SU-DHL-6 (cell line): ENCODE measurements around the gene ANKRD31.

ENCODE experiments used
- CTCF ChIP-seq: fragments of 200-600 bp; sonication (generic); IDR thresholded peaks from one replicate; pipeline ENCODE4 v1.5.1; 2017; ENCODE audit warnings: antibody characterized with exemption, mild to moderate bottlenecking, low read length, moderate library complexity; ENCODE audit not compliant: insufficient read depth, poor library complexity, severe bottlenecking
- EZH2phosphoT487 ChIP-seq: fragments of 200-600 bp; sonication (generic), shearing (Covaris generic); conservative IDR thresholded peaks from 2 replicates; pipeline ENCODE4 v1.6.1; 2018; ENCODE audit warnings: mild to moderate bottlenecking, antibody characterized with exemption, low read length, moderate library complexity, mixed read lengths

- no peak for TF ChIP-seq CTCF
- no peak for TF ChIP-seq EZH2phosphoT487
Observed at GRCh38 chr5:75234251-75234650, 2.4 kb downstream of the ANKRD31 start.
